RPMI7951 (cell line): Measurements from ENCODE around the gene TBP. TPM values are rescaled to one million over a fixed set of nuclear protein-coding genes. Genes with fewer than 3 reads are reported as not detected.
"Not testable (repeated sequence)": the region's sequence is repeated elsewhere in the genome, so short reads cannot be mapped to it uniquely, and the experiment has no call there.

Source experiments
- DNase-seq: peaks from one replicate; pipeline ENCODE4 v3.0.0-alpha.2; 2012; ENCODE audit warnings: low read depth
- total RNA-seq: library from RNA; depleted of rRNA; stranded (reverse); fragments of >200 nt; shearing (Covaris generic); gene quantifications from 2 replicates; pipeline ENCODE4 v1.2.3, GENCODE V29; 2014; rRNA removed

The TBP gene
- total RNA-seq = 16.7 and 20.5 TPM in 2 replicates

- DNase-seq = peak; percentile 99
These were observed at the start of gene TBP for GRCh38 chr6:170554013-170554795. Gene TBP (plus strand): TSS chr6:170554369. CDS start chr6:170557030, 2,661 bp downstream.

- no peak for DNase-seq
These were observed 49.7 kb upstream of the TBP start for GRCh38 chr6:170504479-170504878.

GRCh38 chr6:170505306-170505705, 48.9 kb upstream of the TBP start:
- no peak for DNase-seq

- DNase-seq = no peak
These were observed 47.7 kb upstream of the TBP start for GRCh38 chr6:170506446-170506845.

GRCh38 chr6:170507728-170508127, 46.4 kb upstream of the TBP start:
- DNase-seq = not testable (repeated sequence)

GRCh38 chr6:170508275-170508674, 45.9 kb upstream of the TBP start:
- not testable (repeated sequence) for DNase-seq

GRCh38 chr6:170508892-170509722, 45.1 kb upstream of the TBP start:
- not testable (repeated sequence) for DNase-seq

- no peak for DNase-seq
These were observed 44.5 kb upstream of the TBP start for GRCh38 chr6:170509723-170510018.

- DNase-seq = no peak
These were observed 43.5 kb upstream of the TBP start for GRCh38 chr6:170510631-170511030.

- no peak for DNase-seq
These were observed 41.9 kb upstream of the TBP start for GRCh38 chr6:170512249-170512648.

- DNase-seq = no peak
These were observed 39.3 kb upstream of the TBP start for GRCh38 chr6:170514908-170515307.

- DNase-seq = peak; percentile 84
These were observed 37.2 kb upstream of the TBP start for GRCh38 chr6:170516783-170517616.

- DNase-seq = peak; percentile 16
These were observed 31.5 kb upstream of the TBP start for GRCh38 chr6:170522565-170523183.

GRCh38 chr6:170523256-170524171, 30.7 kb upstream of the TBP start:
- DNase-seq = peak; percentile 8

GRCh38 chr6:170524172-170524502, 30.0 kb upstream of the TBP start:
- no peak for DNase-seq

GRCh38 chr6:170525795-170526194, 28.4 kb upstream of the TBP start:
- no peak for DNase-seq

- DNase-seq = not testable (repeated sequence)
These were observed 26.2 kb upstream of the TBP start for GRCh38 chr6:170527995-170528394.

GRCh38 chr6:170529839-170530469, 24.2 kb upstream of the TBP start:
- peak; percentile 76 for DNase-seq

- DNase-seq = no peak
These were observed 21.2 kb upstream of the TBP start for GRCh38 chr6:170532867-170533488.

GRCh38 chr6:170533792-170534191, 20.4 kb upstream of the TBP start:
- DNase-seq = no peak
